ENCODE data around the gene SPINT2.
"Not testable (repeated sequence)": the region's sequence is repeated elsewhere in the genome, so short reads cannot be mapped to it uniquely, and the experiment has no call there.

Gene SPINT2

GRCh38 chr19:38335949-38336637 is 71.7 kb downstream of the SPINT2 start:
- peaks cover 4% of the 10 kb centered on the region for H3K4me1 ChIP-seq (ENCODE audit: insufficient read depth, low read length)
- peak overlapping the region; percentile 57 for H3K9ac ChIP-seq (ENCODE audit: low read length)
- H3K36me3 ChIP-seq (ENCODE audit: insufficient read depth, low read length), result peaks cover 7% of the 10 kb centered on the region
- peak overlapping the region; percentile 71 to 85 for H3K4me3 ChIP-seq (ENCODE audit: low read depth in 1 of 2, low read length in 2 of 2)
- no peaks in the 10 kb centered on the region for H3K9me3 ChIP-seq (ENCODE audit: low read length)
- H3K27ac ChIP-seq (ENCODE audit: low read depth, low read length), result peak overlapping the region; percentile 90
- H3K27me3 ChIP-seq (ENCODE audit: control insufficient read depth in 1 of 2, insufficient read depth in 2 of 2, low read length in 2 of 2), result no peaks in the 10 kb centered on the region

GRCh38 chr19:38336638-38337359 is 72.4 kb downstream of the SPINT2 start:
- Histone ChIP-seq H3K4me1 (ENCODE audit: insufficient read depth, low read length) (peaks cover 4% of the 10 kb centered on the region), H3K27me3 (ENCODE audit: control insufficient read depth in 1 of 2, insufficient read depth in 2 of 2, low read length in 2 of 2) (no peaks in the 10 kb centered on the region), H3K36me3 (ENCODE audit: insufficient read depth, low read length) (peaks cover 8% of the 10 kb centered on the region), H3K4me3 (ENCODE audit: low read depth in 1 of 2, low read length in 2 of 2) (peak overlapping the region; percentile 71 to 85), H3K9me3 (ENCODE audit: low read length) (no peaks in the 10 kb centered on the region), H3K9ac (ENCODE audit: low read length) (peak overlapping the region; percentile 57), H3K27ac (ENCODE audit: low read depth, low read length) (peak overlapping the region; percentile 90)

GRCh38 chr19:38337360-38337653 is 72.9 kb downstream of the SPINT2 start:
- H3K27me3 ChIP-seq (ENCODE audit: control insufficient read depth in 1 of 2, insufficient read depth in 2 of 2, low read length in 2 of 2), result no peaks in the 10 kb centered on the region
- no peak overlapping the region for H3K9ac ChIP-seq (ENCODE audit: low read length)
- peaks cover 8% of the 10 kb centered on the region for H3K36me3 ChIP-seq (ENCODE audit: insufficient read depth, low read length)
- no peaks in the 10 kb centered on the region for H3K9me3 ChIP-seq (ENCODE audit: low read length)
- peaks cover 4% of the 10 kb centered on the region for H3K4me1 ChIP-seq (ENCODE audit: insufficient read depth, low read length)
- peak overlapping the region in 1 of 2 donors; percentile 85 for H3K4me3 ChIP-seq (ENCODE audit: low read depth in 1 of 2, low read length in 2 of 2)
- H3K27ac ChIP-seq (ENCODE audit: low read depth, low read length), result no peak overlapping the region

- H3K27ac ChIP-seq (ENCODE audit: low read depth, low read length); H3K9ac ChIP-seq (ENCODE audit: low read length); H3K27me3 ChIP-seq (ENCODE audit: control insufficient read depth in 1 of 2, insufficient read depth in 2 of 2, low read length in 2 of 2); H3K4me1 ChIP-seq (ENCODE audit: insufficient read depth, low read length); H3K36me3 ChIP-seq (ENCODE audit: insufficient read depth, low read length); H3K9me3 ChIP-seq (ENCODE audit: low read length); H3K4me3 ChIP-seq (ENCODE audit: low read depth in 1 of 2, low read length in 2 of 2): not testable (repeated sequence)
Measured at GRCh38 chr19:38339011-38339410, 74.6 kb downstream of the SPINT2 start.

- no peaks in the 10 kb centered on the region for H3K9me3 ChIP-seq (ENCODE audit: low read length)
- no peak overlapping the region for H3K27ac ChIP-seq (ENCODE audit: low read depth, low read length)
- peaks cover 8% of the 10 kb centered on the region for H3K36me3 ChIP-seq (ENCODE audit: insufficient read depth, low read length)
- no peak overlapping the region for H3K9ac ChIP-seq (ENCODE audit: low read length)
- no peaks in the 10 kb centered on the region for H3K27me3 ChIP-seq (ENCODE audit: control insufficient read depth in 1 of 2, insufficient read depth in 2 of 2, low read length in 2 of 2)
- no peak overlapping the region for H3K4me3 ChIP-seq (ENCODE audit: low read depth in 1 of 2, low read length in 2 of 2)
- peaks cover 4% of the 10 kb centered on the region for H3K4me1 ChIP-seq (ENCODE audit: insufficient read depth, low read length)
Measured at GRCh38 chr19:38340927-38341326, 76.6 kb downstream of the SPINT2 start.

All from muscle layer of colon (tissue), 2 donors.